GM18505 (cell line): Measurements from ENCODE around the gene ATL3.
"Not testable (repeated sequence)": the region's sequence is repeated elsewhere in the genome, so short reads cannot be mapped to it uniquely, and the experiment has no call there.

Experiments used
- ATAC-seq: cut with Tn5 transposase; IDR thresholded peaks from one replicate; pipeline ENCODE4 v1.9.1; 2021; ENCODE audit not compliant: unreplicated experiment
- POLR2A ChIP-seq: IDR thresholded peaks from 4 replicates; pipeline ENCODE4 v1.6.1; 2011; ENCODE audit warnings: borderline replicate concordance; ENCODE audit not compliant: insufficient read depth, insufficient read length; ENCODE audit errors: extremely low read depth

Gene ATL3

DNA sequence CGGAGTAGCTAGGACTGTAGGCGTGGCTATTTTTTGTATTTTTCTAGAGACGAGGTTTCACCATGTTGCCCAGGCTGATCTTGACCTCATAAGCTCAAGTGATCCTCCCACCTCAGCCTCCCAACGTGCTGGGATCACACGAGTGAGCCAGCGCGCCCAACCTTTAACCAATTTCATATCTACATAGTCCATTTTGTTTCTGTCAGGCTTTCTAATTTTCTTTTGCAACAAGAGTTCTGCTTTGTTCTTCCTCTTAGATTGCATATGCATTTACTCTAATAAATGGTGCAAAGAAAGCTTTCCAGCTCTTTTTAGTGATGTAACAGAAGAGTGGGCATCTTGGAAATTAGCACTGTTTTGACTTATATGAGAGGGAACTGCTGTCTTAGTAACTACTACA, 23.4 kb upstream of the ATL3 start:
- no peak for TF ChIP-seq POLR2A
- ATAC-seq: no peak

- no peak for ATAC-seq
- TF ChIP-seq POLR2A: no peak
Measured at GRCh38 chr11:63687845-63688244, 16.7 kb upstream of the ATL3 start.

DNA sequence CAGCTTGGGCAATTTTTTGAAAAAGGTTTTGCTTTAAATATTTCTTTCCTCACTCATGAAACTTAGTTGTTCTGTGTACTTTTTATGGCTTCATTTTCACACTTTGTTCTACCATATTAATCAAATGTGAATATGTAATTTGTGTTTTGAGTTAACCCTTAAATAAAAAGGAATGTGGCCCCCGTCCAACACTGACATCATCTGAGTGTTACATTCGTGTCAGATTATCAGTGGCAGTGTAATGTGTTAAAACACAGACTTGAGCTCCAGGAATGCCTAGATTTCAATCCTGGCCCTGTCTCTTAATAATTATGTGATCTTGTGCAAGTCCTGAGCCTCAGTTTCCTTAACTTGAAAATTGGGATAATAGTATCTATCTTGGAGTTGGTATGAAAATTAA, 15.8 kb upstream of the ATL3 start:
- ATAC-seq: no peak
- no peak for TF ChIP-seq POLR2A

DNA sequence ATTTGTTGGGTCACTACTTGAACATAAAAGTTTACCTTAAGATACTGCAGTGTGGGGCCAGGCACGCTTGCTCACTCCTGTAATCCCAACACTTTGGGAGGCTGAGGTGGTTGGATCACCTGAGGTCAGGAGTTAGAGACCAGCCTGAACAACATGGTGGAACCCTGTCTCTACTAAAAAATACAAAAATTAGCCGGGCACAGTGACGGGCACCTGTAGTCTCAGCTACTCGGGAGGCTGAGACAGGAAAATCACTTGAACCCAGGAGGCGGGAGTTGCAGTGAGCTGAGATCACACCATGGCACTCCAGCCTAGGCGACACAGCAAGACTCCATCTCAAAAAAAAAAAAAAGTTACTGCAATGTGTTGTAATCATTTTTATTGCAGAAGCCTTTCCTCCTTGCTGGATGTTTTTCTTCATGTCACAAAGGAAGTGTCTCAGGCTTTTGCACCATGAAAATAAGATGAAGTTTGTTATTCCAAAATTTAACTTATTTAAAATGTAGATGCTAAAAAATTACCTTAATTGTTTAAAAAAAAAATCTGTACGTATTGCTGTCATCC, 14.1 kb upstream of the ATL3 start:
- not testable (repeated sequence) for ATAC-seq

GRCh38 chr11:63683133-63683991, 12.2 kb upstream of the ATL3 start:
- TF ChIP-seq POLR2A: no peak
- no peak for ATAC-seq

- TF ChIP-seq POLR2A: no peak
- ATAC-seq: peak; percentile 7
Measured at GRCh38 chr11:63682066-63683021, 11.2 kb upstream of the ATL3 start.

GRCh38 chr11:63681321-63682065, 10.3 kb upstream of the ATL3 start, which contains the start of gene RTN3:
Gene RTN3, plus strand, starts transcription at chr11:63681500. Its CDS starts 137 bp downstream, at chr11:63681637.
- peak; percentile 81 for ATAC-seq
- TF ChIP-seq POLR2A: peak; percentile 96

DNA sequence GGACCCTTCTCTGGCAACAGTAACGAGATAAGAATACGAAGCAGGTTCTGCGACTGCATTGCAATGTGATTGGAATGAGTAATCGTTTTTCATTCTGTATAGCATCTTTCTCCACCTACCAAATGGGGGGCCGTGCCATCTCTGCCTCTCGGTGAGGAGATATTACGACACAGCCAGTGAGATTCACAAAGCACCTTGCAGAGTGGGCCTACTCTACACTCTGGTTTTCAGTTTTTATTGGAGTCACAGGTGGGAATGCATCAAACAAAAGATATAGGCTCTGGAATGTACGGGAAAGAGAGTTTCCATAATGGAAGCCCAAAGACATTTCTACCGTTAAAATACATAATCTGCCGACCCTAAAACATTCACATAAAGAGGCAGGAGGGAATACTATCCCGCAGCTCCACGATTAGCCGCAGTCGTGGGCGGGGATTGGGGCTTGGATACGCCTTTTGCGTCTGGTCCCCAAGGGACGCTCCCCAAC, 9.7 kb upstream of the ATL3 start:
- no peak for TF ChIP-seq POLR2A
- no peak for ATAC-seq

DNA sequence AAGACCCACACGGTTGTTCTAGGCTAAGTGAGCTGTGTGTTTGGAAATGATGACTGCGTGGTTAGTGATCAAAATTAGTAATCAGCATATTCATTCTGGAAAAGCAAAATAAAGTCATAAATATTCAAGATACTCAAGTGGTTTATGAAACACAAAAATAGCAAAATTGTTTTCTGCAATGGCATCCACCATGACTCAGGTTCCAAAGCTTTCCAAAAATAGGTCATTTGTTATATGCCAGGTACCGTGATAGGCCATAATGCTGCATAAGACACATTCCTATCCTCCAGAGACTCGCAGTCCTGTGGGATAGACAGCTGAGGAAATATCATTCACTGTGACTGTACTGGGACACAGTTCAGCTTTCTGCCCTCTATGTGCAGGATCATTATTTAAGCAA, 2.4 kb upstream of the ATL3 start:
- TF ChIP-seq POLR2A: no peak

DNA sequence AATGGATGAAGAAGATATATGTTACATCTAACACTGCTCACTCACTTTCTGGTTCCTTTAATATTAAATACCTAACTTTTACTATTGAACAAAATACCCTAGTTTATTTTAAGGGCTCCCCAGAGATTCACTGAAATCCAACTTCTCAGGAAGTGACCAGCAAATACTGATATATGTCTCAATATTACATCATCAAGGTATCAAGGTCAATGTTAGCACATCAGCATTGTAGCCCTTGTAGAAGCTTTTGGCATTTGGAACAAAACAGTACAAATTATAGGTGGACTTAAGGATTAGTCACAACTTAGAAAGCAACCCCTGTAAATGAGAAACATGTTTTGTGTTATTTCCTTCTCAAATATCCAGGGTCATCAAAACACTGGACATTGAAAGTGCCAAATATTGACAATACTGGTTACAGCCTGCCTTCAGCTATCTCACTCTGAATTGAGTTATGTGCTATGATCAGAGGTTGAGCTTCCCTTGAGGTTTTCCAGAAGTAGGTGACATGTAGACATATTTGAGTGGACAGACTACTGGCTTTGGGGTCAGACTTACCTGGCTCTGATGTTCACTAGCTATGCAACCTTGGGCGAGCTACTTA, 1.9 kb upstream of the ATL3 start:
- no peak for ATAC-seq
- no peak for TF ChIP-seq POLR2A

More for the DNA sequence above, 2.4 kb upstream of the ATL3 start:
- ATAC-seq: no peak

GRCh38 chr11:63672156-63672463, 934 bp upstream of the ATL3 start:
- no peak for ATAC-seq
- TF ChIP-seq POLR2A: no peak

GRCh38 chr11:63670433-63671321, 499 bp downstream of the ATL3 start:
- ATAC-seq: peak; percentile 31
- no peak for TF ChIP-seq POLR2A

GRCh38 chr11:63670096-63670432, 1.1 kb downstream of the ATL3 start:
- ATAC-seq: no peak
- no peak for TF ChIP-seq POLR2A
